NCI-H69 (cell line): ENCODE measurements around the gene CACNA1F.

Source experiments
- DNase-seq: peaks from one replicate; lab custom pipeline; 2025; lab: John Stamatoyannopoulos, UW

CACNA1F gene

DNA sequence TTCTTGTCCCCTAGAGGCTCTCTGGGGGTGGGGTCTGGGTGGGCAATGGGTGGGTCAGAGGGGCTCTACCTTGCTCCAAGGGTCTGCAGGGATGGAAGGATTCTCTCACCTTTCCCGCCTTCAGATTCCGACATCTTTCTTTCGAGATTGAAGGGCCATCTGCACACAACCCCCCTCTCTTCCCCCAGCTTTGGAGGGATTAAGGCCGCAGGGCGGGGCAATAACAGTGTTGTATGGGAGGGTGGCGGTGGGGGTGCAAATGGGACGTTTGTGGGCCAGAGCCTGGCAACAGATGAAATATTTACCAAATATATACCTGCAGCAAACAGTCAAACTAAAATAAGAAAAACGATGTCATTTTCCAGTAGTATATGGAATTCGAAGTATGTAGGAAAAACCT is at the start of gene CACNA1F:
CACNA1F (minus strand) TSS at position 165 of the 400 bp plus-strand sequence; CDS start at position 134, 31 bp downstream.
- DNase-seq: no peak

DNA sequence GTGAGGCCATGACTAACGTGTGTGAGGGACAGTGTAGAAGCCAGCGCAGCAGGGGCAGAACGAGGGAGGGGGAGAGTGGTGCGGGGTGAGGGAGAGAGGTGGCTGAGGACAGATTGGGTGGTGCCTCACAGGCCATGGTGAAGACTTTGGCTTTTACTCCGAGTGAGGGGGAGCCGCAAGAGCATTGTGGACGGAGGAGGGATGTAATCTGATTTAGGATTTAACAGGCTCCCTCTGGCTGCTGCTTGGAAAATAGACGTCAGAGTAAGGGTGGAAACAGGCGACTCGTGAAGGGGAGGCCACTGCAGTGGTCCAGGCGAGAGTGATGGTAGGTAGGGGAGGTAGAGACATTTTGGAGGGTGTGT is 49.5 kb upstream of the CACNA1F start:
- peak; percentile 24 for DNase-seq

DNA sequence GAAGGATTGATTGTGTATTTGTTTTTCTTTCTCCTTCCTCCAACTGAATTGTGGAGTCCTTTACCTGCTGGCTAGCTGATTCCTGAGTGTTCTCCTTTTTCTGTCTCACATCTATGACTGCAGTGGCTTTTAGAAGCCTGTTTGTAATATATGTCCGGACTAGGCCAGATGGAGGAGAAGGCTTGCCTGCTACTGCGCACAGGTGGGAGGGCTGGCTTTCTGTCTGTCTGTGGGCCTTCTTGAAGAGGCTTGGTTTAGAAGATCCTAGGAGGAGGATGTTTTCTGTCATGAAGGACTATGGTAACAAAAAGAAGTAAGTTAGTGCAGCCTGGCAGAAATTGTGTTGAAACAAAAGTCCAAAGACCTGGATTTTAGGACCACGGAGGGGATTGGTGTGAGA is 44.9 kb upstream of the CACNA1F start:
- no peak for DNase-seq

DNA sequence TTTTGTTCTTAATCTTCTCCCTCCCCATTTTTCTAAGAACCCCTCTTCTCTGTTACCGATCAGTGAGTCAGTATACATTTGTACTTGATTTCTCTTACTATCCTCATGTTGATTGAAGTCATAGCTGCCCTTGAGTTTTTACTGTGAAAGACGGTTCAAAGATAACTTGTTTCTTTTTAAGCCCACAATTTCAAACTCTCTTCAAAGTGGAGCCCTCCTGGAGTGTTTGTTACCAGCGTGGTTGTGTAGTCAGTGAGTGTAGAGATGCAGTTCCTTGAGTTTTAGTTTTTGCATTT is 44.3 kb upstream of the CACNA1F start:
- no peak for DNase-seq

DNA sequence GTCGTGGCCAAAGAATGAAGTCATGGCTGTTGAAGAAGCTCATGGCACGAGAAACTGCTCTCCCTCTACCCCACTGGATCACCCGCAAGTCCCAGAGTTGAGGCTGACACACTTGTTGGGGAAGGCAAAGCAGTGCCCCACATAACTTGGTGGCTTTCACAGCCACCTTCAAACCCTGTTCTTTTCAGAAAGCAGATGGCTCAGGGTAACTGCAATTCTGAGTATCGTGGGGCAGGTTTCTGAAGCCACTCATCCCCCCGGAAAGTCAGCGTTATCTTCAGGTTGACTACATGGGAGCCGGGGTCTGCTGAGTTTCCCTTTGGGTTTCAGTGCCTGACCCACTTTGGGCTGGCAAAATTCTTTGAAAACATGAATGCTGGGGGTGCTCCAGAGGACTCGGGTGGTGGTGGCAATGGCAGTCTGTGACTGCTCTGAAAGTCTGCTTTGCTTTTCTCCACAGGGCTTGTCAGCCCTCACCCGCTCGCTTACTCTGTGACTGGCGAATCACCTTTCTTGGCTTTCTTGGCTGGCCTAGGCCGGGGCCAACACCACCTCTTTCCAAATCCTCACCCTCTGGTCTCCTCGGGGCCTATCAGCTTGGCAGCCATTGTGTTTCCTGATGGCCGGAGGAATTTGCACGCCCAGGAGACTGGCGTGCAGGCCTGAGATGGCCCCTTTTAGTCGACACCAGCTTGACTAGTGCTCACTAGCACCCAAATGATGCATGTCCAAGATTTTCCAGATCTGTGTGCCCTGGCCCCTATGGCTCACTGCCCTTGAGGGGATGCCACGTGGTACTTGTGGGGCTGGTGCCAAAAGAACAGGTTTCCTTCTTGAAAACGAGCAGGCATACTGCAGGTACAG is 43.8 kb upstream of the CACNA1F start:
- DNase-seq: no peak

DNA sequence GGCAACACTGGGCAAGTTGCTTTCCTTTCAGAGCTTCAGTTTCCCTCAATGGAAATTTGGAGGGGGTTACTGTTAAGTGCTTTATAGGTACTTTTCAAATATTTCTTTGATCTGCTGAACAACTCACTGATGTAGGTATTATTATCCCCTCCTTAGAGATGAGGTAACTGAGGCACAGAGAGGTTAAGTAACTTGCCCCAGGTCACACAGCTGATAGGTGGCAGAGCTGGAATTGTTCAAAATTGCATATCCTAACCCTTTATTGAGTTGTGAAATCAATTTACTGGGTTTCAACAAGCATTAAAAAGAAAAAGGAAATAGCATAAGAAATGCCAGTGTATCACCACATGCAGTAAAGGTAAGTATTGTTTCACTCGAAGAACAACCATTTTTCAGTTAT is 43.1 kb upstream of the CACNA1F start:
- DNase-seq: no peak

DNA sequence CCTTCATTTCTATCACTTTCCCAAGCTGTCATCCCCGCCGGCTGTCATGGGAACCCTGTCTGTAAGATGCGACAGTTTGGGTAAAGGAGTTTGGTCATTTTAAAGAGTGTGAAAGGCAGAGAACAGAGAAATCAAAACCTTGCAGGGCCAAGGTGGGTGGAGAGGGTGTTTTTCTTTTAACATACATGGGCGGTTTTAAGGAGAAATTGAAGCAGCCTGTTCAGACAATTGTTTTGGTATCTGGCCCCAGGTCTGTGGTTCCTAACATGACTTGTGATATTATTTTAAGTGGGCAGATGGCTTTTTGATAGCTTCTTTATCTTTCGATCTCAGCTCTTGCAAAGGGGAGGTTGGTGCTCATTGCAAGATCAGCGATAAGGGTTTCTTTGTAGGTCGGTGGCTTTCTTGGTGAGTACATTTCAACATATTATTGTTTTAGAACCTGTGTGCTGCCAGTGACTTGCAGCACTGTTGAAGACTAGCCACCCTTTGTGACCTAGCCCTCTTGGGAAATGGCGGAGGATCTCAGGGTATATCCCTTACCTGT is 40.1 kb upstream of the CACNA1F start:
- DNase-seq: no peak

DNA sequence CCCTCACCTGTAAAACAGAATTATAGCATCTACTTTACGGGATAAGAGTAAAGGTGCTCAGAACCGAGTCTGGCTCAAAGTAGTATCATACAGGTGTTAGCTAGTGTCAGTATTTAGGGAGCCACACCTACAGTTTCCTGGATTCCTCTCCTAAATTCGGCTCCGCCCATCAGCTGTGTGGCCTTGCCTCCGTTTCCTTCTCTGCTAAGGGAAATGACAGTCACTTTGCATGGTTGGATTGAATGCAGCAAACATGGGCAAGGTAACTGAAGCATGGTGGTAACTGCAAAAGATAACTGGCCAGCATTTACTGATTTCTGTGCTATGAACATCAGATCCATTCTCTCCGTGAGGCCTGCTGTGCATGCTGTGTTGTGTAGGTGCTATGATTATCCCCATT is 39.3 kb upstream of the CACNA1F start:
- DNase-seq: no peak

DNA sequence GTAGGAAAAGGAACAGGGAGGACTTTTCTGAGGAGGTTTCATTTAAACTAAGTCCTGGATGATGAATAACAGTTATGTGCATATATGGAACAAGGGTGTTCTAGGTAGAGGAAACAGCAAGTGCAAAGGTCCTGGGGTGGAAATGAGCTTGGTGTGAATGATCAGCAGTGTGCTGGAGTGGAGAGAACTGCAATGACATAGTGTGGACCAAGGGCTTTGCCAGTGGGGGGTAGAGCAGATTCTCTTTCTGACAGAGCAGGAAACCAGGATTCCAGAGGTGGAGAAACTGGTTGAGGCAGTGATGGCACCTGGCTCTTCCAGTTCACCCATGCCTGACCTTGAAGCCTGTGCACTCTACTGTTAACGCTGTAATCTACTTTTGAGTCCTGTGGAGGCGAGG is 38.2 kb upstream of the CACNA1F start:
- peak; percentile 8 for DNase-seq

DNA sequence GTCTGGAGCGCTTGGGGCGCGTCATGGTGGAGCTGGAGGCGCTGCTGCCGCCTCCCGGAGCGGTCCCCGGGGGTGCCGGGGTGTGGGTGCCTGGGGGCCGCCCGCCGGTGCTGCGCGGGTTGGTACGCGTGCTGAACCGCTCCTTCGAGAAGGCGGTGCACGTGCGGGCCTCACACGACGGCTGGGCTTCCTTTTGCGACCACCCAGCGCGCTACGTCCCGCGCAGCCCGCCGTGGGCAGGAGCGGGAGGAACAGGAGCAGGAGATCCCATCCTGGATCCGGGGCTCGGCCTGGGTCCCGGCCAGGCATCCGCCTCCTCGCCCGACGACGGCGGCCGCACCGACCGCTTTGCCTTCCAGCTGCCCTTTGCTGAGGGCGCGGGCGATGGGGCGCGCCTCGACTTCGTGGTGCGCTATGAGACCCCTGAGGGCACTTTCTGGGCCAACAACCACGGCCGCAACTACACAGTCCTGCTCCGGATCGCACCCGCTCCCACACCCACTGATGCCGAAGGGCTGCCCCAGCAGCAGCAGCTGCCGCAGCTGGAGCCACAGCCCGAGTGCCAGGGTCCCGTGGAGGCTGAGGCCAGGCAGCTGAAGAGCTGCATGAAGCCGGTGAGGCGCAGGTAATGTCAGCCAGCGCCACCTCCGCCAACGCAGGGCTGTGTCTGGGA is 37.2 kb upstream of the CACNA1F start:
- no peak for DNase-seq

DNA sequence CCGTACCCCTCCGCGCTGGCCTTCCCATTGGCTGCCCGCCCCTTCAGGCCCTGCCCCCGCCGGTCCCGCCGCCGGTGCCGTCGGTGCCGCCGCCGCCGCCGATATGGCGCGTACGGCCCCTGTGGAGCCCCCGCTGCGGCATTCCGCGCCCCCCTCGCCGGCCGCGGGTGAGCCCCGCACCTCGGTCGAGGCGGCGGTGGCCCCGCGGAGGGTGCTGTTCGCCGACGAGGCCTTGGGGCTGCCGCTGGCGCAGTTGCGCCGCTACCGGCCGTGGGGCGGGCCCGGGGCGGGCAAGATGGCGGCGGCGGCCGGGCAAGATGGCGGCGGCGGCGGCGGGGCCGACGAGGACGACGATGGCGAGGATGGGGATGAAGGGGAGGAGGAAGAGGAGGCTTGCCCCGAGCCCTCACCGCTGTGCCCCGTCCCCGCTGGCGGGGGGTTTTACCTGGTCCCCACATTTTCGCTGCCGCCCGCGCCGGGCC is 36.7 kb upstream of the CACNA1F start, which contains the start of gene PPP1R3F:
PPP1R3F (plus strand) TSS at position 27 of the 482 bp plus-strand sequence; CDS start at position 104, 77 bp downstream.
- no peak for DNase-seq

DNA sequence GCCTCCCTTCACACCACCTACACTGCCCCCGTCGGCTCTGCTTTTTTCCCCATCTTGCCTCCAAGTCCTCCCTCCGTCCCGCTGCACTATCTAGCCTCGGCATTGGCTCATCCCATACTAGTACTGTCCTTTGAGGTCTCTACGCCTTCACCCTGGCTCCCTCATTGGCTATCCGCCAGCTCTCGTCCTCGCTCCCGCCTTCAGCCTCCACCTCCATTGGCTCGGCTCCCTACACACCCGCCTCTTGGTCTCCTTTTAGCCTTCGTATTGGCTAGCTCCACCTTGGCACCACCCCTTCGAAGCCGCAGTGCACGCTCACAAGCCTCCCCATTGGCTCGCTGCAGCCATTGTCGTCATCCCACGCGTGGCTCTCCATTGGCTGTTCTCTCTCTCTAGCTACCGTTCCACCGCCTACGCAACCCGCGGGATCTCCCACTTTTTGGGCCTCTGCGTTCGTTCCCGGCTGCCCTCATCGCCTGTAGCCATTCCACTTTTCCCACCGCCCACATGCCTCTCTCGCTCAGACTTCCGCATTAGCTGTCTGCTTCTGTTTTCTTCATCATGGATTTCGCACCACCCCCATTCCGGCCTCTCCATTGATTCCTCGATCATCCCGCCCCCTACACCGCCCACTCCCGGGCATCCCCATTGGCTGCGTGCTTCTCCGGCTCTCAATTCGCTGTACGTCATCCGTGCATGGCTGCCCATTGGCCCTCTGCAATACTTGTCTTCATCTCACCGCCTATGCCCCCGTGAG is 36.0 kb upstream of the CACNA1F start:
- DNase-seq: peak; percentile 98

DNA sequence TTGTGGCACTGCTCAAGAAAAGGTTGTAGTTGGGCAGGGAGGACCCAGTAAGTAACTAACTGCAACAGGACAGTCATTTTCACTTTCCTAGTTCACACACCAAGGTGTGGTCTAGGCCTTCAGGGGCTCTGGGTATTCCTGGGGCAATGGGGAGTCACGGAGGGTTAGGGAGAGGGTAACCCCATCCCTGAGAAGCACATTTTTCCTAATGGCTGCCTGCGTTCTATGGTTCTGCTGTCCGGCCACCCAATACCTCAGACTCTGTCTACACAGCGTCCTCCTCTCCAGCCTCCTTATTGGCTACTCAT is 35.5 kb upstream of the CACNA1F start:
- no peak for DNase-seq

DNA sequence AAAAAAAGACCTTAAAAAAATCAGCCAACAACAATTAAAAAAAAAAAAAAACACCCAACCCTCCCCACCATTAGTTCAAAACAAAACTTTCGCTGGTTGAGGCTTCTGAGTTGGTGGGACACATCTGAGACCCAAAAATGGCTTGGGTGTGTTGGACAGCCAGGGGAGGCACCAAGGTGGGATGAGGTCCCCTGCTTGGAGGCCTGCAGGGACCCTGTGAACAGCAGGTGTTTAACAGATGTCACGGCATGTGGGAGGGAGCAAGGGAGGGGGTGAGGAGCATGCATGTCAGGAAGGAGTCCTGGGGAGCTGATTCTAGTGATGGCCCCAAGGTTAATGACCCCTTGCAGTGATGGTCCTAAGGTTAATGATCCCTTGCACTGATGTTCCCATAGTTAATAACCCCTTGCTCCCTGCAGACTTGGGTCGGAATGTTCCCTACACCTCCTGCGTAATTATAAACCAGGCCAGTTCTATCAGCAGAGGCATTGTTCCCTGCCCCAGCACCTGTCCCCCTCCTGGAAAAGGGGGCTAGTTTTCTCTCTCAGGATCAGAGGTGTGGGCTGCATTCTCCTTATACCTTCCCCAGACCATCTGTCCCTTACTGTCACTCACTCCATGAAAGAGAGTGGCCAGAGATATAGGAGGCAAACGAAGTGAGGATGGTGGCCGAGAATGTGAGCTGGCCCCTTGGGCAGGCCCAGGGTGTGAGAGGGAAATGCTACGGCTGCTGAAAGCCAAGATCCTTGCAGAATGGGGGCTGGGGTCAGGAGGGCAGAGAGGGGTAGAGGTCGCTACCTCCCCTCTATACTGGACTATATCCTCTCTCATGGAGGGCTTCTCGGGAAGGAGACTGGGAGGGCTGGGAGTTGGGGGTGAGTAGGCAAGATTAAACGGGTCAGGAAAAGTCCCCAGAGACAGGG is 33.6 kb upstream of the CACNA1F start:
- DNase-seq: no peak

DNA sequence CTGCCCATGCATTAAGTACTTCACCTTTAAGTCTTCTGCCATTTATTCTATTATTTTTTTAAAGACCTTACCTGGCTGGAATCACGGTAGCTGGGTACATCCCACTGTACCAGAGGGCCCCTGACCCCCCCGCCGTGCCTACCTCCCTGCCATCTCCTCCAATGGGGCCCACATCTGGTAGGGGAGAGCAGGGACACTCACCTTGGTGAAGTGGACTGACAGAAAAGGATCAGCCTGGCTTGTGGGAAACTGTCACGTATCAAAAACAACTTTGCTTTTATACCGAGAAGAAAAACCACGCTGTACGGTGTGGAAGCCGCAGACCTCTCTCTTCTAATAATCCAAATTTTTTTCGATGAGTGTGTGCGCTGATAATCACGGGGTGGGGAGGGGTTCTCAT is 31.3 kb upstream of the CACNA1F start, which contains the start of gene FOXP3:
FOXP3 (minus strand) TSS at position 251 of the 400 bp plus-strand sequence. CDS start 6,205 bp downstream, outside the sequence.
- DNase-seq: no peak

DNA sequence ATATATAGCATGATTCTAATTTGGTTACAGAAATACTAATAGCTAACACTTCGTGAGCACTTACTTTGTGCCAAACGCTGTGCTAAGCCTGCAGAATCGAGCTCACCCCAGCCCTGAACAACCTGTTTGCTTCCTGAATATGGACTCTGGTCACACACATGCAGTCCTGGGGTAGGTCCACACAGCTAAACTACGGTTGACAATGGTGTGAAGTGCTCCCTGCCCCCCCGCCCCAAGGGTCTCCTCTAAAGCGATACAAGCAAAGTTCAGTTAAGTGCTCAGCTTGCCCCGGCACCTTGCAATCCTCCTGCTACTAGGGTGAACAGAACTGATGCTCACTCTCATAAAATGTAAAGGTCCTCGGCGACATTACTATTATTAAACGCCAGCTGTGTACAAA is 30.5 kb upstream of the CACNA1F start:
- DNase-seq: no peak

DNA sequence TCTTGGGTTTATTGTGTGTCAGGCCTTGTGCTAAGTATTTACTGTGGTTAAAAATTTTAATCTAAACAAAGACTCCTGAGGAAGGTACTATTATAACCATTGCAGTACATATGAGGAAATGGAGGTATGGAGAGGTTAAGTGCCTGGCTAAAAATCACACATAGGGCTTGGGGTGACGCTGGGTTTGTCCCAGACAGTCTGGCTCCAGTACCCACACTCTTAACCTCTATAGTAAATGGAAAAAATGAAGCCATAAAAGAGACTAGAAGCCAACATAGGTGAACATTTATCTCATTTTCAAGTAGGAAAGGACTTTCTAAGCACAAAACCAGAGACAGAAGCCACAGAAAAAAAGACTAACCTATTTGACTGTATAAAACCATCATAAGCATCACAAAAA is 29.5 kb upstream of the CACNA1F start:
- no peak for DNase-seq

DNA sequence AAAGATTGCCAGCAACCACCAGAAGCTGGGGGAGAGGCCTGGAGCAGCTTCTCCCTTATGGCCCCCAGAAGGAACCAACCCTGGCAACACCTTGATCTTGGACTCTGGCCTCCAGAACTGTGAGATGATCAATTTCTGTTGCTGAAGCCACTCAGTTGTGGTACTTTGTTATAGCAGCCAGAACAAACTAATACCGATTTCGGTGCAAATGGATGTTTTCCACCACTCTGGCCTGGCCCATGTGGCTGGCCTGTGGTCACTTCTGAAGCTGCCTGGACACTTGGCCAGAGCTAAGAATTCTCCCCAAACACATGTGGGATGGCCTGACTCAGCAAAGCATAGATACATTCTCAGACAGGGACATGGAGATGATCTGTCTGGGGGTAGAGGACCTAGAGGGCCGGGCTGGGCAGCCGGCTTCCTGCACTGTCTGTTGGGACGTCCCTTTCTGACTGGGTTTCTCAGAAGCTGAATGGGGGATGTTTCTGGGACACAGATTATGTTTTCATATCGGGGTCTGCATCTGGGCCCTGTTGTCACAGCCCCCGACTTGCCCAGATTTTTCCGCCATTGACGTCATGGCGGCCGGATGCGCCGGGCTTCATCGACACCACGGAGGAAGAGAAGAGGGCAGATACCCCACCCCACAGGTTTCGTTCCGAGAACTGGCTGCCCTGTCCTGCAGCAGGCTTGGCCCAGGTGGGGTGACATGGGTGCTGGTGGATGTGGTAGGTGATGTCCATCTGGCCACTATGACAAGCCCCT is 27.3 kb upstream of the CACNA1F start:
- no peak for DNase-seq

DNA sequence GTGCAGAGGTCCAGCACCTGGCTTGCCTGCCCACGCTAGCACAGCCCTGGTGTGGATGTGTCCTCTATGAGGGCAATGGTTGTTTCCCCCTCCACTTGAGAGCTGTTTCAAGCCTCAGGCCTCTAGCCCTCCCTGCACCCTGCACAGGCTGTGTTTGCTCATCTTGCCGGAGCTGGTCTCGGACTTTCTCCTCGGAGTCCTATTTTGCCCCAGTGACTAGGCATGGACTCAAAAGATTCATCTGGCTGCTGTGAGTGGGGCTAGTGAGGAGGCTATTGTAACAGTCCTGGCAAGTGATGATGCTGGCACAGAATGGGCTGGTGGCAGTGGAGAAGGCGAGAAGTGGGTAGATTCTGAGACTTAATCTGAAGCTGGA is 25.6 kb upstream of the CACNA1F start:
- DNase-seq: no peak

DNA sequence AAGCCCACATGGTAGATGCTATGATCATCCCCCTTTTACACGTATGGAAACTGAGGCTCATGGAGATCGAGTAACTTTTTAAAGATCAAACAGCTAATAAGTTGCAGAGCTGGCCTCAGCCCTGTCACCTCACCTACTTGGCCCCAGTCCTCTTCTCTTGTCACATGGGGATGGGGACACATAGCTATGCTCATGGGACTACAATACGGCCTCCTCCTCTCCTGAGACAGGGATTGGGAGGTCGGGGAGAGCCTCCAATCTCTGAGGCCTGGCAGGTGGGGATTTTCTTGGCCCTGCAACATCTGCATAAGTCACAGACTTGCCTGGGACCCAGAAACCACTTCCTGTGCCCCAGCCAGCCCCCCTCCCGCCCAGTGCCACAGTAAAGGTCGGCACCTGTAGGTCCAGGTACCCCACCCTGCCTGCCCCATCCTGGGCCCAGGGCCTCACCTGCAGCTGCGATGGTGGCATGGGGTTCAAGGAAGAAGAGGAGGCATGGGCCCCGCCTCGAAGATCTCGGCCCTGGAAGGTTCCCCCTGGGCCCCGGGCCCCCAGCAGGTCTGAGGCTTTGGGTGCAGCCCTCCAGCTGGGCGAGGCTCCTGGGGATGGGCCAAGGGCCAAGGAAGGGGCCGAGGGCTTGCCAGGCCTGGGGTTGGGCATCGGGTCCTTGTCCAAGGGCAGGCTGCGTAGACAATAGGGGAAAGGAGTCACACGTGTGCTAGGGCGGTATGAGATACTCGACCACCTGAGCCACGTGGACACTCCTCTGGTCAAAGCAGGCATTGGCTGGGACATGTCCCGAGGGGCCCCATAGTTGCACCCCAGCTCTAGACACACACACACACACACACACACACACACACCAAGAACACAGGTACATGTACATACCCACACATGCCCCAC is 25.0 kb upstream of the CACNA1F start:
- DNase-seq: no peak
